CD4-positive, alpha-beta T cell treated with Interleukin-12 subunit alpha and Interleukin-12 subunit beta, for 1 hour (primary cell): ENCODE data around the gene SCGB2A2.

Source experiments
- DNase-seq: peaks from one replicate; pipeline ENCODE4 v3.0.0-alpha.2; 2020

The SCGB2A2 gene

DNA sequence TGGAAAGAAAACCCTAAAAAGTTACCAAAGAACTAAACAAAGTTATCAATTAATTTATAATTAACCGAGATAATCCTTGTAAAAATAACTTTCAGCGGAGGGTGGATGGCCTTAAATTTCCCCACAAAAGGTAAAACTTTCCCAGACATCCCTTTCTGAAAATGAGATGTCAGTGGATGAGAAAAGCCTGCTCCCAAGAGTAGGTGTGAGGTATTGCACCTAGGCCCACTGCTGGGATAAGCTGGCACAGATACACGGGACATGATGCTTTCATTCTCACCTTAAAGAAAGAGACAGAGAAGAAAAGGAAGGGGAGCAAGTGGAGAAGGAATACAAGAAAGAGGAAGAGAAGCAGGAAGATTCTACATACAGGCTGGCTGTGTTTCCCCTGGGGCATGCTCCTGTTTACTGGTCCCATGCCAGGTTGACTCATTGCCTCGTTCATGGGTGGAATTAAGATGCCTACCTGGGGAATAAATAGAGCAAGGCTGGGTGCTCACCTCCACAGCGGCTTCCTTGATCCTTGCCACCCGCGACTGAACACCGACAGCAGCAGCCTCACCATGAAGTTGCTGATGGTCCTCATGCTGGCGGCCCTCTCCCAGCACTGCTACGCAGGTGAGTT is at the start of gene SCGB2A2:
SCGB2A2 (plus strand) TSS at position 505 of the 625 bp plus-strand sequence; CDS start at position 564, 59 bp downstream.
- no peak for DNase-seq

DNA sequence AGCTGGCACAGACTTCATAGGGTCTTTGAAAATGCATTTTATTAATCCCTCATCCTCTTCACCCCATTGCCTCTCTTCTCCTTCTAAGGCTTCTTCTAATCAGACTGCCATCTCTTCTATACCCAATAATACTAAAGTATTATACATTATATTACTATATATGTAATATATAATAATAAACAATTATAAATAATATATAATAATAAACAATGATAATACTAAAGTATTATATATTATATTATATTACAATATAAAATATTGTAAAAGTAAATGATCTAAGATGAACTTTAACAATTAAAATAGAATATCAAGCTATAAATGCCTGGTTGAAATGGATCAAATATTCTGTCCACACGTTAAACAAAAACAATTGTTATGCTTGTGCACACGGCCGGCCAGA is 48.5 kb upstream of the SCGB2A2 start:
- DNase-seq, result no peak

DNA sequence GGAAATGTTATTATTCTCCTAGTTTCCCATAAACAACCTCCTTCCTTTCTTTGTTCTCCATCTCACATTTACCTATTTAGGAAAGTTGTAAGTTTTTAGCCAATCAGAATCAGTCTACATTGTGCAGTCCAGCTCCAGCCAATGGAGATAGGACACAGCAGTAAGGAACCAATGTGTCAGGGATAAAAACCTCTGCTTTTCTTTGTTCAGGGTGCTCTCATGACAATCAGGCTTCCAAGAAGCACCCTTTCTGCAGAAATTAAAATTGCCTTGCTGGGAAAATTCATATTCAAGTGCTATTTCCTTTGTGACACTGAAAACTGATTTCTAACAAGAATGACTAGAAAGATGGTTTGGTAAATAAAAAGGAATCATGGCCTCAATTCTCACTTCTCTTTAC is 46.9 kb upstream of the SCGB2A2 start:
- no peak for DNase-seq

DNA sequence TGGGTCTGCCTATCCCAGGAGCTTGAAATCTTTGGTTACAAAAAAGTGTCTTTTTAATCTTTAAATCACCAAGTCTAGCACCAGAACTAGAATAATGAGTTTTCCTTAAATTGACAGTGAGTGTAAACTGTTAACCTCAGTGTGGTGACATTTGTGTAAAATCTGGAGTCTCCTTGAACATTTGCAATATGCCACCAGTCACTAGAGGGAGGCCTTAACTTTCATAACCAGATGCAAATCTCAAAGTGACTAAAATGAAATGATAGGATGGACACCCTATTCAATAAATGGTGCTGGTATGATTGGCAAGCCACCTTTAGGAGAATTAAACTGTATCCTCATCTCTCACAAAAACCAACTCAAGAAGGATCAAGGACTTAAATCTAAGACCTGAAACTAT is 36.2 kb upstream of the SCGB2A2 start:
- no peak for DNase-seq

DNA sequence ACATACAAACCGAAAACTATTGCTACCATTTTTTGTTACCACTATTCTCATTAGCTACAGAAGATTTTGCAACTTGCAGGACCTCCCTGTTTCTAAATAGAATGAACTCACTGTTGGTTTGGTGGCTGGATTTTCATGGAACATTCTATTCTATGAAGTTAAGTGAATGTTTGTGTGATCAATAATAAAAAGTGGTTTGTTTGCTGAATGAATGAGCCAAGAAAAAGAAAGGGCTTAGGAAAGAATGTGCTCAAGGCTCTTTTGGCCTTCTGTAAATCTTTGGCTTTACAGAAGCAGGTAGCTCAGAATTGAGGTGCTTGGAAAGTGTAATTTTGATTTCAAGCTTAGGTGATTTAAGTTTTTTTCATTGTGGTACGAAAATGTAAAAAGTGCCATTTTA is 33.8 kb upstream of the SCGB2A2 start:
- no peak for DNase-seq

DNA sequence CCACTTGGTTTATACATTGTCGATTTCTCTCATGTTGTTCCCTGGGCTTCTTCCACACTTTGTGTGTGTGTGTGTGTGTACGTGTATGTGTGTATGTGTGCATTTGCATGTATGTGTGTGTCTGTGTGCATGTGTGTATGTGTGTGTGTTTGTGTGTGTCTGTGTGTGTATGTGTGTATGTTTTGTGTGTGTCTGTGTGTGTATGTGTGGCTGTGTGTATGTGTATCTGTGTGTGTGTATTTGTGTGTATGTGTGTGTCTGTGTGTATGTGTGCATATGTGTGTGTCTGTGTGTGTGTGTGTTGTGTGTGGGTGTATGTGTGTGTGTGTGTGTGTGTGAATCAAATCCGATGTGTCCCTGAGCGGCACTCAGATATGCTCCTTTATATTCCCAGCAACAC is 32.5 kb upstream of the SCGB2A2 start:
- no peak for DNase-seq

DNA sequence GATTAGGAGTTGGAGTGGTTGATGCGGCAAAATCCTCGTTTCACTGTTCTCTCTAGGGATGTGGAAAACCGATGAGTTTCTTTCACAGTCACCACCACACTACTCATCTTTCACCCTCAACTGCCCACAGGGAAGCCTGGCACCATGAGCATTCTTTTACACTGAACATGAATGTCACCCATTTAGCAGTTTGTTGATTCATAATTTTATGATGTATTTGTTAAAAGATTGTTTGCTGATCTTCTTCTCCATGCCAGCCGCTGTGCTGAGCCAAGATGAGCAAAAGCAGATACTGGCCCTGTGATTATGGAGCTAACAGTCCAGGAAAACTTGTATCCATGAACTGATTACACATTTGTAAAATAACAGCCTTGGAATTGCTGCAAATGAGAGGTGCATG is 31.8 kb upstream of the SCGB2A2 start:
- DNase-seq, result no peak

DNA sequence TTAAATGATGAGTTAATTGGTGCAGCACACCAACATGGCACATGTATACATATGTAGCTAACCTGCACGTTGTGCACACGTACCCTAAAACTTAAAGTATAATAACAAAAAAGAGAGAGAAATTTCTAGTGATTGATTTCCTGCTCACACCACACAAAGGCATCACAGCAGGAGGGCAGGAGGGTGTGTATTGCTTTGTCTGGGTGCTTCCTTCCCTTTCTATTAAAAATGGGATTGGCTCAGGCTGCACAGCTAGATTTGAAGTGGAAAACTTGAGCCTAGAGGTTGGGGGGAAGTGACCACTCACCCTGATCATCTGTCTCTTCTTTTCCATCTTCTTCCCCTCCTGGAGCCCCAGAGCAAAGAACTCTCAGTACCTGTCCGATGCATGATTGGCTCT is 28.9 kb upstream of the SCGB2A2 start:
- no peak for DNase-seq

DNA sequence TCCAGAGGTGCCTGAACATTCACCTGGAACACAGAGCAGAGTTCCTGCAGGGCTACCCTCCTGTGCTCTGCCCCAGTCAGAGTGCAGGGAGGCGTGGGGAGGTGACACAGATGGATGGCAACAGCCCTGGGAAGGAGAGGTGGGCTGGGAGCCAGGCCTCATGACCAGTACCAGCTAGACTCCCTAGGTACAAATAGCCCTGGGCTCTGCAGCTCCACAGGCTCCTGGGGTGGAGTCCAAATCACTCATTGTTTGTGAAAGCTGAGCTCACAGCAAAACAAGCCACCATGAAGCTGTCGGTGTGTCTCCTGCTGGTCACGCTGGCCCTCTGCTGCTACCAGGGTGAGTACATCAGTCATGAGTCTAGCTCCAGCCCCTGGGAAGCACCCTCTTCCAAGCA is 27.9 kb upstream of the SCGB2A2 start, which contains the start of gene SCGB1D2:
SCGB1D2 (plus strand) TSS at position 219 of the 400 bp plus-strand sequence; CDS start at position 288, 69 bp downstream.
- no peak for DNase-seq

DNA sequence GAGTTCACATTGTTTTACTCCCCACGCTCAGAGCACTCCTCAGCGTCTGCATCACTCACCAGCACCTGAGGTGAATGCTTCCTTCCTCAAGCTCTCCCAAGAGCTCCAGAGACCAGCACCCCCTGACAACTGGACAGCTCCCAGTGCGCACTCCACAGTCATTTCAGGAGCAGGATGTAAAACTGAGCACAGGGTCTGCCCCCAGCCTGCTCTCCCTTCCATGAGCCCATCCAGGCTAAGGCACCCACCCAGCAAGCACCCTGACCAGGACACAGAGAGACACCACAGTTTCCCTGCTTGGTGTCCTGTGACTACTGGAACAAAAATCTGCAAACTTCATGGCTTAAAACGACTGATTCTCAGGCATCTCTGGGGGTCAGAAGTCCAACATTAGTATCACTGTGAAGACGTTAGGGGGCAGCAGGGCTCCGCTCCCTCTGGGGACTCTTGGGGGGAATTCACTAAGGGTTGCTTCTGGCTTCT is 24.6 kb upstream of the SCGB2A2 start:
- no peak for DNase-seq

DNA sequence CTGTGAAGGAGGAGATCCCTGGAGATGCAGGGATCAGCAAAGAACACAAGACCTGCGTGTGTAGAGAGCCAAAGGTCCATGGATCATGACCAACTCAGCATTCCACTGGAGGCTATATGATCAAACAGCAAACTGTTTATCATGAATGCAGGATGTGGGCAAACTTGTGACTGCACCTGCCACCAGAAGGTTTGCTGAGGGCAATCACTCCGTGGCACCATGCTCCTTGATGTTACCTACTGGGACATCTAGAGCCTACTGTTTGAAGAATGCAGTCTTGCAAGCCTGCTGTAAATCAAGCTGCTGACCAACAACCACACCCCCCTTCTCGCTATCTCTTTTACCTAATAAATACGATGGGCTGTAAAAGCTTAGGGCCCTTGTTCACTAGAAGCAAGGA is 18.3 kb upstream of the SCGB2A2 start:
- DNase-seq, result no peak

DNA sequence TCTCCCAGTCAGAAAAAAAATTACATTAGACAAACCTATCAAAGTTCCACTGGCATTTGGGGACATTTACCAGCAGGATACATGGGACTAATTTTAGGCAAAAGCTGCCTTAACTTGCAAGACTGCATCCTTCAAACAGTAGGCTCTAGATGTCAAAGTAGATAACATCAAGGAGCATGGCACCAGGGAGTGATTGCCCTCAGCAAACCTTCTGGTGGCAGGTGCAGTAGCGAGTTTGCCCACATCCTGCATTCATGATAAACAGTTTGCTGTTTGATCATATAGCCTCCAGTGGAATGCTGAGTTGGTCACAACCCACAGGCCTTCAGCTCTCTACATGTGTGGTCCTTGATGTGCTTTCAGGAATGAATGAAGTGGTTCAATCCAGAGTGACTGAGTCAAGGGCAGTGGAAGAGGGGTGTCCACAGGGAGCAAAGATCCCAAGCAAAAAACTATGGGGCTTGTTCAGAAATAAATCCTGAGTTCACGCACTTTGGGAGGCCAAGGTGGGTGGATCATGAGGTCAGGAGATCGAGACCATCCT is 15.9 kb upstream of the SCGB2A2 start:
- DNase-seq, result no peak

DNA sequence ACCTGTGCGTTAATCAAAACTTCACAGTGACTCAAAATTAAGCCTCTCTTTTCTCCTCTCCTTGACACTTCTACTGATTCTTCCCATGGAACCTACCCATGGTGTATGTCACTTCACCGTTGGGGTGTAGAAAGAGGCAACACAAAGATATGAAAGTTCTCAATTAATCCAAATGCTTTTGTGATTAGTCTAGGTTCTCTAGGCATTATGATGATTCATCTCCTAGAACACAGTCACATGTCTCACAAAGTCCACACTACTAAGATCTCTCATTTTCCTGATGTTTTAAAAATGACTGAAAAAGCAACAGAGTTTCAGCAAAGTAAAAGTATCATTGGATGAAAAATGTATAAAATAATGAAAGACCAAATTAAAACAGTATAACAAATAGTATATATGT is 13.7 kb upstream of the SCGB2A2 start:
- no peak for DNase-seq

DNA sequence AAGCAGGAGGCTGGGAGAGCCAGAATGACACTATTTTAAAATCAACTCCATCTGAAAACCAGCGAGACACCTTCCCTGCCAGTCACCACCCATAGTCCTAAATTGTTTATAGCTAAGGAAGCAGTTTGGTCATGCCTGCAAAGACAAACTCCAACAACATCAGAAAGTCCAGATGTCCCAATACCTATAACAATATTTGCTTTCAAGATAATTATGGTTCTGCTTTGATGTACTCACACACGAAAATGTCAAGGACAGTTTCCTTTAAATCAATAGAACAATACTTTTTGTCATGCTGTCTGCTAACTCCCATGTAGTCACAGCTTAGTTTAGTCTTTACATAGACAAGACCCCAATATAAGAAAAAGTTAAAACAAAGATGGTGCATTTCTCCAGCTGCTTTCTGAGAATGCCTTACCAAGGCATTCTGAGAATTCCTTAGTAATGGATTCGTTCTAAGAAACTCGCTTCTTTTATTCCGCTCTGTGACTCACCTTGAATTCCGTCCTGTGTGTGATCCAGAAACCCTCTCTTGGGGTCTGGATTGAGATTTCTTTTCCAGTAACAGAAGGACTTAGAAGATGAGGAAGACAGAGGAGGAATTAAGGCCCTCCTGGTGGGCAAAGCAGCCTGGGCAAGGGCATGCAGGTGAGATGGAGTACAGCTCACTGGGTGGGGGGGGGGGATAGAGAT is 9.6 kb upstream of the SCGB2A2 start:
- DNase-seq, result no peak

DNA sequence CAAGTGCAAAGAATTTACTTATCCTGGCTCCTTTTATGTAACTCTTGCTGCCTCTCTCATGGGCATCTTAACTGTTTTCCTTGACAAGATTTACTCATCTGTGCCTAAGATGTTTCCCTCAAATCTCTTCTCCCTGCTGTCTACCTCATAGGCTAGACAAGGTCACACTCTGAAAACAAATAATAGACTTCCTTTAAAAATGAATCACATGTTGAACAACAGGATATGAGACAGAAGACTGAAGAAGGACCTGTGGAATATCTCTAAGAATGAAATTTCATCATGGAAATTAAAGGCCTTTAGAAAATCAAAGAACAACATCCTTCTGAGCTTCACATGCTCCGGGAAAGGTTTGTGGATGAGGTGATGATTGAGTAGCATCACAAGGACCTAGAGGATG is 6.0 kb upstream of the SCGB2A2 start:
- DNase-seq, result no peak

DNA sequence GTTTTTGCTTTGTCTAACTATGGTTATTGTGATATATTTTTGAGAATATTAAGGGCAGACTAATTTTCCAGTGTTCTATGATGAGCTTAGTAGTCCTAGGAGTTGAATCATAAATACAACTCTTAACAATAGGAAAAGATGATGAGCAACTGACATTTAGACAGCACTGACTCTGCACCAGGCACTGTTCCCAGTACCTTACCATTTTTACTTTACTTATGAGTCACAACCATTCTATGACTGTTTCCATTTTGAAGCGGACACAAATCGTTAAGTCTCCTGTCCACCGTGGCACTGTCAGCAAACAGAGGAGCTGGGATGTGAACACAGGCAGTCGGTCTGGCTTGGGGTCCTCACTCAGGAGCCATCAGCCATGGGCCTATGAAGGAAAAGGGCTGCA is 3.4 kb upstream of the SCGB2A2 start:
- DNase-seq, result no peak

DNA sequence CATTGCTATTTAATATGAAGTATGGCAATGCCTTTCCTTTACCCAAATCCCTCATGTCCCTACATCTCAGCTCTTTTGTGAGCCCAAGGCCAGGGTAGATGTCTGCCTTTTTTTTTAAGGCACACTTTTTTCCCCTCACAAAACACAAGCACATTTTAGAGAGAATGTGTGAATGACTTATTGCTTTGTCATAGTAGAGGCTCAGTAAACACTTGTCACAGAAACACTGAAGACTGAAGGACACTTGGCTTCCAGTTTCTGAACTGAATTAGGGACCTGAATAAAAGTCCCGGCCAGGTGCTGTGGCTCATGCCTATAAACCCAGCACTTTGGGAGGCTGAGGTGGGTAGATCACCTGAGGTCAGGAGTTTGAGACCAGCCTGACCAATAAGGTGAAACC is 2.9 kb upstream of the SCGB2A2 start:
- DNase-seq, result no peak

DNA sequence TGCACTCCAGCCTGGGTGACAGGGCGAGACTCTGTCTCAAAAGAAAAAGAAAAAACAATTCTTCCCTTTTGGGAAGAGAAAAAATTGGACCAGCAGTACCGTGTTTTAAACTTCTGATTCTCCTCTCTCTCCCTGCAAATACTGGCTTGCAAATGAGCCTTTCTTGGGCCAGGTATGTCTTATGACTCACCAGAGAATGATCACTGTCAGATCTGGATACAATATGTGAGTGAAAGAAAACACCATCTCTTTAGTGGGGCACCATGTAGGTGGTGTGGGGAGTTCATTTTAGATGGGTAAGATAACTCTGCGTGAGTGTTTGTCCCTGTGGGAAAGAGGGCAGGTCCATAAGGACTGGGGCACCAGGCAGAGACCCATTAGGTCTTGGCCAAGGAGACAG is 2.4 kb upstream of the SCGB2A2 start:
- no peak for DNase-seq

DNA sequence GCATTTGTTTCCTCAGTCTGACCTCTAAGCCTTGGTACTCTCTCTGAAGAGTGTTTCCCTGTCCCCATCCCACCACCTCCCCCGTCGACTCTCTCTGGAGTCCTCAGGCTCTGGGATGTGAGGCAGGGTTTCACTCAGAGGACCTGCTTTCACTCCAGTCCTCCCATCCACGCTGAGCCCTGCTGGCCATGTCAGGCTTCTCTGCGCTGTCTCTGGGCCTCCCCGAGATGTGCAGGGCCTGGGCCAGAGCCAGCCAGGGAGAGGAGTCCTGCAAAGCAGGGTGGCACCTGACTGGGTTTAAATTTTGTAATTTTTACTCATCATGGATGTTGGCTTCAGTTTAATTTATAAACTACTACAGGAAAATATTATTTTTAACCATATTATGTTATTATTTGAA is 3.3 kb downstream of the SCGB2A2 start:
- no peak for DNase-seq

DNA sequence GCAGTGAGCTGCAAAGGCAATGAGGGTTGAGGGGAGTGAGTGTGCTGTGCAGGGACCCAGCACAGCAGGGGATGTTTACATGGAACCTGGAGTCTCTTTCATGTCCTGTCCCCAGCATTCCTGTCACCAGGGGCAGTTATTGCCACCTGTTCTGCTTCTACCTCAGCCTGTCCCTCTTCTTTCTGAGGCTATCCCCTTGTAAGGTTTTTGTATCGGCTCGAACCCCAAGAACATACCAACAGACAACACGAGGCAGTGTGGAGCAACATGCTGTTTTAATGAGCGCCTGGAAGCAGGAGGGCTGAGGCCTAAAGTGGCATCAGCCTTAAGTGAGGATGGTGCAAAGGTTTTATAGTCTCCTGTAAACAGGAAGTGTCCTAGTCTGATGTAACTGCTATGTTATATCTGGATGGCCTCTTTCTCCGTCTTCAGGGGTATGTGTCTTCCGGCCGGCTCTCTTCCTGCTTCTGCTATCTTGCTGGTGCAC is 3.9 kb downstream of the SCGB2A2 start:
- DNase-seq, result no peak

DNA sequence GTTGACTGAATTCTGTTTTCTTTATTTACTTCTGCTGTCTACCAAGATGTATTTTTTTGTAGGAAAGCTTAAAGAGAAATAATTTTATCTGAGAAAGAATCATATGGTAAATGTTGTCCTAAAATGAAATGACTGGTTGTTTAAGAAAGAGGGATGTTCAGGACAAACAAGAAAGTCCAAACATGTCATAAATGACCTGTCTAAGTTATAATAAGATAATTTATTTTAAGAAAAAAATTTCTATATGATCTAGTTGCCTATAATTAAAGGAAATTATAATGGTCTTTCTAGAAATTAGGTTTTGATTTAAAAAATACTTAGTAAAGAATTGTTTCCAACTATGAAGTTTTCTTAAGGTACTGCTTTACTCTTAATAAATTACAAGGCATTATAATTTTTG is 10.5 kb downstream of the SCGB2A2 start:
- DNase-seq, result no peak

DNA sequence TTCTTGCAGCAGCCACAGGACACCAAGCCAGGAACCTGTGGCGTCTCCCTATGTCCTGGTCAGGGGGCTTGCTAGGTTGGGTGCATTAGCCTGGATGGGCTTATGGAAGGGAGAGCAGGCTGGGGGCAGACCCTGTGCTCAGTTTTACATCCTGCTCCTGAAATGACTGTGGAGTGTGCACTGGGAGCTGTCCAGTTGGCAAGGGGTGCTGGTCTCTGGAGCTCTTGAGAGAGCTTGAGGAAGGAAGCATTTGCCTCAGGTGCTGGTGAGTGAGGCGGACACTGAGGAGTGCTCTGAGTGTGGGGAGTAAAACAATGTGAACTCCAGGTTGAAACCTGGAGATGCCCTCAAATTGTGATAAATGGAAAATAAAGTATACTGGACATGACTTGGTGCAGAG is 25.5 kb downstream of the SCGB2A2 start:
- no peak for DNase-seq

DNA sequence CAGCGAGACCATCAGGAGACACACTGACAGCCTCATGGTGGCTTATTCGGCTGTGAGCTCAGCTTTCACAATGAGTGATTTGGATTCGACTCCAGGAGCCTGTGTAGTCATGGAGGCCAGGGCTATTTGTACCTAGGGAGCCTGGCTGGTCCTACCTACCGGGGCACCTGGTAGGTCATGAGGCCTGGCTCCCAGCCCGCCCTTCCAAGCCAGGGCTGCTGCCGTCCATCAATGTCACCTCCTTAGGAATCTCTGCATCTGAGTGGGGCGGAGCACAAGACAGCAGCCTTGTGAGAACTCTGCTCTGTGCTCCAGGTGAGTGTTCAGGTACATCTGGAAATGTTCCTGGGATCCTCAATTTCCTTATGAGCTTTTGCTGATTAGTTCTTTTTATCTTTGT is 29.0 kb downstream of the SCGB2A2 start, which contains the start of gene SCGB1D4:
SCGB1D4 (minus strand) TSS at position 101 of the 400 bp plus-strand sequence; CDS start at position 36, 65 bp downstream.
- no peak for DNase-seq

DNA sequence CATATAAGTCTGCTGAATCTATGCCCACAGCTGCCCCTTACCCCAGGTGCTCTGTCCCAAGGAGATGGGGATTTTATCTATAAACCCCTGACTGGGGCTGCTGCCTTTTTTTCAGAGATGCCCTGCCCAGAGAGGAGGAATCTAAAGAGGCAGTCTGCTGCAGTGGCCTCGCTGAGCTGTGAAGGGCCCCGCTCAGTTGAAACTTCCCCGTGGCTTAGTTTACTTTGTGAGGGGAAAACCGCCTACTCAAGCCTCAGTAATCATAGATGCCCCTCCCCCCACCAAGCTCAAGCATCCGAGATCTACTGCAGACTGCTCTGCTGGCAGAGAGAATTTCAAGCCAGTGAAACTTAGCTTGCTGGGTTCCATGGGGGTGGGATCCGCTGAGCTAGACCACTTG is 36.3 kb downstream of the SCGB2A2 start:
- DNase-seq, result no peak
